Caco-2 (cell line): ENCODE results near the gene TRAF3IP1. TPM values are rescaled to one million over a fixed set of nuclear protein-coding genes. Genes with fewer than 3 reads are reported as not detected.

ENCODE experiments used
- BruUV-seq: library from RNA; stranded (reverse); fragments of 400-500 nt; replicated peaks from 2 replicates; lab custom pipeline; 2021; lab: Mats Ljungman, UMichigan
- CTCF ChIA-PET: fragments of 300-600 bp; sonication (Branson Sonifier 250); formaldehyde crosslinking; loops from one replicate; lab custom pipeline; 2022; ENCODE audit warnings: antibody characterized with exemption; lab: Charles Lee
- POLR2A ChIA-PET: fragments of 300-600 bp; sonication (Branson Sonifier 250); formaldehyde crosslinking; loops from one replicate; lab custom pipeline; 2022; ENCODE audit warnings: antibody characterized with exemption; lab: Charles Lee
- DNase-seq, 2 experiments: peaks; one replicate each; pipeline versions ENCODE4 v3.0.0 to v3.0.0-alpha.2; 2020 to 2022
- H3K27me3 ChIP-seq: replicated peaks from 2 replicates; pipeline ENCODE4 v1.6.0; 2011; ENCODE audit warnings: low read length; ENCODE audit not compliant: control insufficient read depth, insufficient read depth
- H3K36me3 ChIP-seq: 2 replicates; pipeline ENCODE4 v1.5.1; 2011; ENCODE audit warnings: low read length; ENCODE audit not compliant: control insufficient read depth, insufficient read depth
- H3K4me1 ChIP-seq: fragments of 250-450 bp; sonication (Bioruptor Pico); 2 replicates; pipeline ENCODE4 v1.5.1; 2020; ENCODE audit warnings: mild to moderate bottlenecking
- H3K4me3 ChIP-seq: 2 replicates; pipeline ENCODE4 v1.5.1; 2011; ENCODE audit warnings: low read depth, mild to moderate bottlenecking, control low read depth, low read length
- H3K9me3 ChIP-seq: fragments of 250-450 bp; sonication (Bioruptor Pico); 2 replicates; pipeline ENCODE4 v1.5.1; 2020; ENCODE audit warnings: mild to moderate bottlenecking, moderate library complexity
- H3K27ac Mint-ChIP-seq: one replicate; pipeline ENCODE4 v1.8.0; 2022; ENCODE audit warnings: mixed read lengths; ENCODE audit not compliant: unreplicated experiment
- H3K27me3 Mint-ChIP-seq: one replicate; pipeline ENCODE4 v1.8.0; 2022; ENCODE audit warnings: mixed read lengths; ENCODE audit not compliant: insufficient read depth, unreplicated experiment
- H3K36me3 Mint-ChIP-seq: one replicate; pipeline ENCODE4 v1.8.0; 2022; ENCODE audit warnings: mild to moderate bottlenecking, mixed read lengths; ENCODE audit not compliant: insufficient read depth, unreplicated experiment
- H3K4me1 Mint-ChIP-seq: one replicate; pipeline ENCODE4 v1.8.0; 2022; ENCODE audit warnings: low read depth, mixed read lengths; ENCODE audit not compliant: unreplicated experiment
- H3K4me3 Mint-ChIP-seq: one replicate; pipeline ENCODE4 v1.8.0; 2022; ENCODE audit warnings: mild to moderate bottlenecking, moderate library complexity, mixed read lengths; ENCODE audit not compliant: unreplicated experiment
- H3K9me3 Mint-ChIP-seq: one replicate; pipeline ENCODE4 v1.8.0; 2022; ENCODE audit warnings: mixed read lengths; ENCODE audit not compliant: unreplicated experiment
- intact Hi-C: fragments of 100-400 bp; cut with micrococcal nuclease; formaldehyde crosslinking; loops from one replicate; pipeline ENCODE4 v1.10.0; 2022; ENCODE audit not compliant: unreplicated experiment
- total RNA-seq: library from RNA; stranded (reverse); gene quantifications from 2 replicates; pipeline ENCODE4 v1.2.3, GENCODE V29; 2022
- TF ChIP-seq, protein P1 (sequence below), 2 experiments: fragments of 200-600 bp in 1 of 2; IDR thresholded peaks; 1 replicate in 1 of 2; 2 replicates in 1 of 2; pipeline versions ENCODE4 v1.5.1 to v1.8.0; 2011 to 2022; ENCODE audit warnings: antibody characterized with exemption in 1 of 2, control low read depth in 1 of 2, inconsistent platforms in 1 of 2, low read depth in 1 of 2, low read length in 1 of 2, mild to moderate bottlenecking in 1 of 2, moderate library complexity in 1 of 2; ENCODE audit not compliant: insufficient read depth in 1 of 2, severe bottlenecking in 1 of 2, unreplicated experiment in 1 of 2

Gene TRAF3IP1
- total RNA-seq, 1 experiment from 2014 or later = 7.4 TPM

DNA sequence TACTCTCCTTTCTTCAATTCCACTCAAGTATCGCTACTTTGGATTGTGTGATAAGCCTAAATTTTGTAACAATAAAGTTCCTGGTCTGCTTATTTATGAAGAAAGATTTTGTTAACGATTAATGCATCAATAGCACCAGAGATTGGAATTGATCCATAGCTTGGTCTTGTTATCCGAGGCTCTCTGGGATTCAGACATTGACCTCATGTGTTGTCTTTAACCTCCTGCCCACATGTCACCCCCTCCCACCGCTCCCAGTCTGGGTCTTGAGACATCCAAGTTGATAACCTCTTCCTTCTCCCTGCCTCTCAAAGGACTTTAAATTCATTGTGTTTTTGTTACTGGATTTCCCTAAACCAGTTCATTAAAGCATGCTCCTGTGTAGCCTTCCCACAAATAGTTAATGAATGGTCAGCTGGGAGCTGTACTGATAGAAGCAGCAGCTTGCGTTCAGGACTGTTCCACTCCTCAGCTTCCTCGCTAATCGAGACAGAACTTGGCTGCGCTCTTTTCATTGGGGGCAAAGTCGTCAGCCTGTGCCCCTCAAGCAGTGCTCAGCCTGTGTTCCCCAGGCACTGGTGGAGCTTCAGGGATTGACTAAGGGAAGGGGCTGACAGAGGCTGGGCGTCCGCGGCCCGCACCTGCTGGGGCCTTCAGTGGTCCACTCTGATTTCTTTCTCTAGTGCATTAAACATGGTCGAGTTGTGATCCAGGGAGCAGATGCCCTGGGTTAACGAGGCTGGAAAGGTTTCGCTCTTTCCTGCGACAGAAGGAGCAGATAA is 125.3 kb downstream of the TRAF3IP1 start:
- Mint-ChIP-seq H3K9me3 (no peaks in the 10 kb centered on the region), H3K4me1 (no peaks in the 10 kb centered on the region), H3K27ac (no peak overlapping the region), H3K36me3 (peaks cover 35% of the 10 kb centered on the region), H3K27me3 (no peaks in the 10 kb centered on the region), H3K4me3 (no peak overlapping the region)
- no TSS peak for BruUV-seq
- CTCF ChIA-PET = no interaction called here
- H3K9me3 ChIP-seq = no peaks in the 10 kb centered on the region
- peaks cover 2% of the 10 kb centered on the region for H3K36me3 ChIP-seq
- H3K27me3 ChIP-seq = no peaks in the 10 kb centered on the region
- DNase-seq = no peak
- intact Hi-C loops = no loop called here
- POLR2A ChIA-PET = no interaction called here
- no peak overlapping the region for H3K4me3 ChIP-seq
- no peaks in the 10 kb centered on the region for H3K4me1 ChIP-seq
- TF ChIP-seq, protein P1, sequence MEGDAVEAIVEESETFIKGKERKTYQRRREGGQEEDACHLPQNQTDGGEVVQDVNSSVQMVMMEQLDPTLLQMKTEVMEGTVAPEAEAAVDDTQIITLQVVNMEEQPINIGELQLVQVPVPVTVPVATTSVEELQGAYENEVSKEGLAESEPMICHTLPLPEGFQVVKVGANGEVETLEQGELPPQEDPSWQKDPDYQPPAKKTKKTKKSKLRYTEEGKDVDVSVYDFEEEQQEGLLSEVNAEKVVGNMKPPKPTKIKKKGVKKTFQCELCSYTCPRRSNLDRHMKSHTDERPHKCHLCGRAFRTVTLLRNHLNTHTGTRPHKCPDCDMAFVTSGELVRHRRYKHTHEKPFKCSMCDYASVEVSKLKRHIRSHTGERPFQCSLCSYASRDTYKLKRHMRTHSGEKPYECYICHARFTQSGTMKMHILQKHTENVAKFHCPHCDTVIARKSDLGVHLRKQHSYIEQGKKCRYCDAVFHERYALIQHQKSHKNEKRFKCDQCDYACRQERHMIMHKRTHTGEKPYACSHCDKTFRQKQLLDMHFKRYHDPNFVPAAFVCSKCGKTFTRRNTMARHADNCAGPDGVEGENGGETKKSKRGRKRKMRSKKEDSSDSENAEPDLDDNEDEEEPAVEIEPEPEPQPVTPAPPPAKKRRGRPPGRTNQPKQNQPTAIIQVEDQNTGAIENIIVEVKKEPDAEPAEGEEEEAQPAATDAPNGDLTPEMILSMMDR (IDR thresholded peaks at IDR 0.05; ENCODE audit: insufficient read depth in 1 of 2, low read depth in 1 of 2, low read length in 1 of 2, severe bottlenecking in 1 of 2, unreplicated experiment in 1 of 2) = no peak

DNA sequence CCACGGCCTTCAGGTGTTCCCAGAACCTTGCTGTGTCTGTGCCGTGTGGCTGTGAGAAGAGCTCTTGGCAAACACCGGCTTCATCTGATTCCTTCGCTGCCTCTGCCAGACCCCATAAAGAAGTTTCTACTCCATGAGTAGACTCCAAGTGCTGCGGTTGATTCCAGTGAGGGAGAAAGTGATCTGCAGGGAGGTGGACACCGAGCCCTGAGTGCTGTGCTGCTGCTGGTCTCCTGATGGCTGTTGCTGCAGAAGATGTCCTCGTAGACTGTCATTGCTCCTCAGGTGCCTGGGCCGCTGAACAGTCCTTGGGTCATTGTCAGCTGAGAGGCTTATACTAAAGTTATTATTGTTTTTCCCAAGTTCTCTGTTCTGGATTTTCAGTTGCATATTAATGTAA is 126.1 kb downstream of the TRAF3IP1 start:
- CTCF ChIA-PET = no interaction called here
- Mint-ChIP-seq H3K4me3 (no peak overlapping the region), H3K9me3 (no peaks in the 10 kb centered on the region), H3K4me1 (no peaks in the 10 kb centered on the region), H3K36me3 (peaks cover 33% of the 10 kb centered on the region), H3K27ac (no peak overlapping the region), H3K27me3 (no peaks in the 10 kb centered on the region)
- TF ChIP-seq, protein P1 (IDR thresholded peaks at IDR 0.05; ENCODE audit: insufficient read depth in 1 of 2, low read depth in 1 of 2, low read length in 1 of 2, severe bottlenecking in 1 of 2, unreplicated experiment in 1 of 2) = no peak
- DNase-seq = no peak
- Histone ChIP-seq H3K4me3 (no peak overlapping the region), H3K36me3 (peaks cover 2% of the 10 kb centered on the region), H3K27me3 (no peaks in the 10 kb centered on the region), H3K9me3 (no peaks in the 10 kb centered on the region), H3K4me1 (no peaks in the 10 kb centered on the region)
- intact Hi-C loops = no loop called here
- no TSS peak for BruUV-seq
- POLR2A ChIA-PET = no interaction called here

DNA sequence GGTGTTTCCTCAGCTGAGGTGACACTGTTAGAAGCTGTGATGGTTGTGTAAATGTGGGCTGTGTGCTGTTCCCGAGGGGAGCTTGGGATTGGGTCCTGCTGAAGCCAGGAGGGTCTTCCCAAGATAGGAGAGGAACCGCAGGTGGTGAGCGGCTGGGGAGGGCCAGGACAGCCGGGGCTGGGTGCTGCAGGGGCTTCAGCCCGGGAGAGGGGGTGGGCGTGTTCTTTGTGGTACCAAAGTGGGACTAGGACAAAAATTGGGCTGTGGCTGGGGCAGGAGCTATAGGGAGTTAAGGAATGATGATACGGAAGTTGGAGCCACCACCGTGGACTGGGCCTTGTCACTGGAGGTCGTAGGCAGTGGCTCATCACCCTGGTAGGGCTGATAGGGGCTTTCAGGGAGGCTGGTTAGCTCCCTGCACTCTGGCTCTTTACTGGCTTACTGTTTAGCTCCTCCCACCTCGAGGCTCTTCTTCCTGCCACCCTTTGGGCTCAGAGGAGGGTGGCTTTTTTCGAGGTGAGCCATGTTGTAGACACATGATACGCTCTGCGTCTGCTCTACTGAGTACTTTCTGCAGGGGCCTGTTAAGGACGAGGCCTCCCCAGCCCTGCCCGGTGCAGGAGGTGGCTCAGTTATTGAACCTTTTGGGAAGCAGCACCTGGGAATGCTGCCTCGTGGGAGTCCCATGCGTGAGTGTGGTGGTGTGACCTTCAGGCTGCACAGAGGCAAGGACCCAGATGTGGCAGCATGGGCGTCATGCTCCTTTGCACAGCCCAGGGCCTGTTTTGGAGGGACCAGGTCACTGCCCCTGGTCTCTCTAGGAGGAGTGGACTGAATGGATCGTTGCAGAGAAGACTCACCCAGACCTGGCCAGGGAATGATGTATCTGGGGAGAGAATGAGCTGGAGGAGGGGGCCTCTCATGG is 128.0 kb downstream of the TRAF3IP1 start:
- Mint-ChIP-seq H3K27me3 (no peaks in the 10 kb centered on the region), H3K27ac (no peak overlapping the region), H3K9me3 (no peaks in the 10 kb centered on the region), H3K36me3 (peaks cover 30% of the 10 kb centered on the region), H3K4me1 (no peaks in the 10 kb centered on the region), H3K4me3 (no peak overlapping the region)
- H3K9me3 ChIP-seq = no peaks in the 10 kb centered on the region
- no peak for DNase-seq
- intact Hi-C loops = no loop called here
- no peaks in the 10 kb centered on the region for H3K4me1 ChIP-seq
- no peaks in the 10 kb centered on the region for H3K27me3 ChIP-seq
- ChIA-PET POLR2A (no interaction called here), CTCF (no interaction called here)
- no TSS peak for BruUV-seq
- TF ChIP-seq, protein P1 (IDR thresholded peaks at IDR 0.05; ENCODE audit: insufficient read depth in 1 of 2, low read depth in 1 of 2, low read length in 1 of 2, severe bottlenecking in 1 of 2, unreplicated experiment in 1 of 2) = no peak
- H3K4me3 ChIP-seq = no peak overlapping the region
- peaks cover 2% of the 10 kb centered on the region for H3K36me3 ChIP-seq
